Spleen (tissue), 11 donors: ENCODE results near the gene OAS1. TPM values are rescaled to one million over a fixed set of nuclear protein-coding genes. Genes with fewer than 3 reads are reported as not detected.

Source experiments
- DNase-seq: peaks from one replicate; pipeline ENCODE4 v3.0.0-alpha.2; 2020
- H3K27ac ChIP-seq, 8 donors: fragments of 200-600 bp; sonication (generic) in 7 of 8; 1 replicate in 4 of 8; 2 replicates in 4 of 8; pipeline versions ENCODE4 v1.5.0 to v1.8.0; 2016 to 2021; ENCODE audit warnings: inconsistent platforms in 4 of 8, mild to moderate bottlenecking in 4 of 8, moderate library complexity in 1 of 8
- H3K27me3 ChIP-seq, 7 donors: fragments of 200-600 bp; sonication (generic) in 6 of 7; replicated peaks in 1 of 7; 1 replicate in 4 of 7; 2 replicates in 3 of 7; pipeline versions ENCODE4 v1.5.0 to v1.8.0; 2016 to 2021; ENCODE audit warnings: inconsistent platforms in 3 of 7, mild to moderate bottlenecking in 1 of 7
- H3K36me3 ChIP-seq, 6 donors: fragments of 200-600 bp; sonication (generic) in 5 of 6; 1 replicate in 4 of 6; 2 replicates in 2 of 6; pipeline versions ENCODE4 v1.5.0 to v1.8.0; 2016 to 2021; ENCODE audit warnings: inconsistent platforms in 2 of 6
- H3K4me1 ChIP-seq, 6 donors: fragments of 200-600 bp; sonication (generic) in 5 of 6; 1 replicate in 3 of 6; 2 replicates in 3 of 6; pipeline versions ENCODE4 v1.5.0 to v1.8.0; 2016 to 2021; ENCODE audit warnings: inconsistent platforms in 3 of 6
- H3K4me3 ChIP-seq, 8 donors: fragments of 200-600 bp; sonication (generic) in 7 of 8; 1 replicate in 4 of 8; 2 replicates in 4 of 8; pipeline versions ENCODE4 v1.5.0 to v1.8.0; 2016 to 2021; ENCODE audit warnings: inconsistent platforms in 4 of 8, mild to moderate bottlenecking in 4 of 8, moderate library complexity in 2 of 8
- H3K9me3 ChIP-seq, 8 donors: fragments of 200-600 bp; sonication (generic) in 7 of 8; 1 replicate in 4 of 8; 2 replicates in 4 of 8; pipeline versions ENCODE4 v1.5.0 to v1.8.0; 2016 to 2021; ENCODE audit warnings: inconsistent platforms in 4 of 8
- POLR2A ChIP-seq, 3 donors: fragments of 450-650 bp; IDR thresholded peaks; one replicate each; pipeline ENCODE4 v1.5.1; 2017; ENCODE audit warnings: antibody characterized with exemption in 3 of 3, mild to moderate bottlenecking in 1 of 3
- POLR2AphosphoS5 ChIP-seq, 3 donors: sonication (generic); formaldehyde crosslinking; IDR thresholded peaks; one replicate each; pipeline ENCODE4 v1.5.1; 2017; ENCODE audit warnings: antibody characterized with exemption in 3 of 3
- WGBS, 5 donors: extraction: QIAGEN DNeasy Blood & Tissue Kit in 3 of 5; methylation state at CpG; one replicate each; pipeline versions ENCODE4 v1.1.5 to v1.1.7; 2013 to 2018; 5-methylcytosine and 5-hydroxymethylcytosine counted together
- intact Hi-C: fragments of 100-400 bp; cut with DNase I; formaldehyde crosslinking; loops from one replicate; pipeline ENCODE4 v1.15.0; 2023; ENCODE audit warnings: low total_unique reads
- polyA plus RNA-seq, 3 donors: library from polyadenylated mRNA; stranded (reverse); fragments of 200-250 nt; gene quantifications; one replicate each; pipeline ENCODE4 v1.2.1, GENCODE V29; 2013
- total RNA-seq, 7 donors: library from RNA; depleted of rRNA in 3 of 7; stranded (reverse); fragments of >200 nt in 3 of 7; fragmentation: NEBNext Ultra II Directional in 4 of 7; extraction: Animal tissue kit (Norgen Biotek cat#: 25700) in 4 of 7; gene quantifications; one replicate each; pipeline versions ENCODE4 v1.1.0 to v1.2.1, GENCODE V29; 2016 to 2021
- TF ChIP-seq, protein P1 (sequence below), 11 experiments: fragments of 200-600 bp in 7 of 11; fragments of 450-650 bp in 4 of 11; sonication (generic) in 4 of 11; IDR thresholded peaks in 8 of 11; conservative IDR thresholded peaks in 3 of 11; 1 replicate in 7 of 11; 2 replicates in 4 of 11; pipeline versions ENCODE4 v1.4.0 to v1.8.0; 2016 to 2021; ENCODE audit warnings: antibody characterized with exemption in 11 of 11, inconsistent platforms in 4 of 11, mild to moderate bottlenecking in 1 of 11
- donor health status: healthy with polysubstance abuse.
- donor health status: DM: no; HTN: no; CAD: no; lungs with moderate emphysema.
- donor health status: DM: no; HTN: no; CAD: no.
- donor health status: Bipolar disorder and iron deficiency.
- donor health status: healthy.
- donor health status: DM: no; HTN: no; CAD: no.
- donor health status: DM: yes; HTN: yes; CAD: no.

OAS1 gene
- total and polyA plus RNA-seq, 10 donors: 34.7 to 68.4 (median 54.9) TPM

DNA sequence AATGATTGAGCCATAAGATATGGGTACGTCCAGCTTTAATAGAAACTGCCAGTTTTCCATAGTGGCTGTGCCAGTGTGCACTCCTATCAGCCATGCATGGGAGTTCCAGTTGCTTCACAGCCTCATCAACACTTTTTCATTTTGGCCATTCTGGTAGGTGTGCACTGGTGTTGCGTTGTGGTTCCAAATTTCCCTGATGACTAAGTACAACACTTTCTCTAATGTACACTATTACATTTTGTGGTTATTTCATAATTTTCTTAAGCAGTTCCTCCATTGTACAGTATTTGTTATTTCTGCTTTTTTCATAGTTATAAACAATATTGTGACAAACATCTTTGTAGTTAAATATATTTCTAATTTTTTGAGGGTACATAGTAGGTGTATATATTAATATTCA lies 21.5 kb upstream of the OAS1 start:
- no peak overlapping the region for H3K27ac ChIP-seq
- H3K4me3 ChIP-seq: no peak overlapping the region
- H3K27me3 ChIP-seq: peaks cover 0 to 4% (median 0%) of the 10 kb centered on the region in 7 donors
- H3K4me1 ChIP-seq: peaks cover 0 to 5% (median 0%) of the 10 kb centered on the region in 6 donors
- TF ChIP-seq, protein P1, sequence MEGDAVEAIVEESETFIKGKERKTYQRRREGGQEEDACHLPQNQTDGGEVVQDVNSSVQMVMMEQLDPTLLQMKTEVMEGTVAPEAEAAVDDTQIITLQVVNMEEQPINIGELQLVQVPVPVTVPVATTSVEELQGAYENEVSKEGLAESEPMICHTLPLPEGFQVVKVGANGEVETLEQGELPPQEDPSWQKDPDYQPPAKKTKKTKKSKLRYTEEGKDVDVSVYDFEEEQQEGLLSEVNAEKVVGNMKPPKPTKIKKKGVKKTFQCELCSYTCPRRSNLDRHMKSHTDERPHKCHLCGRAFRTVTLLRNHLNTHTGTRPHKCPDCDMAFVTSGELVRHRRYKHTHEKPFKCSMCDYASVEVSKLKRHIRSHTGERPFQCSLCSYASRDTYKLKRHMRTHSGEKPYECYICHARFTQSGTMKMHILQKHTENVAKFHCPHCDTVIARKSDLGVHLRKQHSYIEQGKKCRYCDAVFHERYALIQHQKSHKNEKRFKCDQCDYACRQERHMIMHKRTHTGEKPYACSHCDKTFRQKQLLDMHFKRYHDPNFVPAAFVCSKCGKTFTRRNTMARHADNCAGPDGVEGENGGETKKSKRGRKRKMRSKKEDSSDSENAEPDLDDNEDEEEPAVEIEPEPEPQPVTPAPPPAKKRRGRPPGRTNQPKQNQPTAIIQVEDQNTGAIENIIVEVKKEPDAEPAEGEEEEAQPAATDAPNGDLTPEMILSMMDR (IDR thresholded peaks at IDR 0.05 in 8 of 11, conservative IDR thresholded peaks at IDR 0.05 in 3 of 11): no peak
- TF ChIP-seq POLR2A (IDR thresholded peaks at IDR 0.05) (no peak), POLR2AphosphoS5 (IDR thresholded peaks at IDR 0.05) (no peak)
- no peak for DNase-seq
- intact Hi-C loops: no loop called here
- H3K9me3 ChIP-seq: peaks cover 0 to 17% (median 7%) of the 10 kb centered on the region in 8 donors
- no peaks in the 10 kb centered on the region for H3K36me3 ChIP-seq
- WGBS, 5 donors: 43 to 72% (median 56%) methylated on average over 2 of the region's 2 CpGs

DNA sequence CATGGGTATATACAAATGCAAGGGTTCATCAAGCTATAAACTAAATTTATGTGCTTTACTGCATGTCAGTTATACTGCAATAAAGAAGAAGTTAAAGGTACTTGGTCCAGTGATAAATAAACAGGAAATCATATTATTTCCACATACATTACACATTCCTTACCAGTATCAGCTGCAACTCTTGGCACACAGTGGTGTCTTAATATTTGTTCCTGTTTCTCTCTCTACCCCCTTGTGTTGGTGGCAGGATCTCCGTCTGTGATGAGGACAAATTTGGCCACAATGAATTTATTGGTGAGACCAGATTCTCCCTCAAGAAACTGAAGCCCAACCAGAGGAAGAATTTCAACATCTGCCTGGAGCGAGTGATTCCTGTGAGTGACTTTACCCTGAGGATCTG lies 19.2 kb upstream of the OAS1 start:
- intact Hi-C loops: no loop called here
- DNase-seq: no peak
- WGBS, 5 donors: 22 to 55% (median 26%) methylated on average over 2 of the region's 2 CpGs

DNA sequence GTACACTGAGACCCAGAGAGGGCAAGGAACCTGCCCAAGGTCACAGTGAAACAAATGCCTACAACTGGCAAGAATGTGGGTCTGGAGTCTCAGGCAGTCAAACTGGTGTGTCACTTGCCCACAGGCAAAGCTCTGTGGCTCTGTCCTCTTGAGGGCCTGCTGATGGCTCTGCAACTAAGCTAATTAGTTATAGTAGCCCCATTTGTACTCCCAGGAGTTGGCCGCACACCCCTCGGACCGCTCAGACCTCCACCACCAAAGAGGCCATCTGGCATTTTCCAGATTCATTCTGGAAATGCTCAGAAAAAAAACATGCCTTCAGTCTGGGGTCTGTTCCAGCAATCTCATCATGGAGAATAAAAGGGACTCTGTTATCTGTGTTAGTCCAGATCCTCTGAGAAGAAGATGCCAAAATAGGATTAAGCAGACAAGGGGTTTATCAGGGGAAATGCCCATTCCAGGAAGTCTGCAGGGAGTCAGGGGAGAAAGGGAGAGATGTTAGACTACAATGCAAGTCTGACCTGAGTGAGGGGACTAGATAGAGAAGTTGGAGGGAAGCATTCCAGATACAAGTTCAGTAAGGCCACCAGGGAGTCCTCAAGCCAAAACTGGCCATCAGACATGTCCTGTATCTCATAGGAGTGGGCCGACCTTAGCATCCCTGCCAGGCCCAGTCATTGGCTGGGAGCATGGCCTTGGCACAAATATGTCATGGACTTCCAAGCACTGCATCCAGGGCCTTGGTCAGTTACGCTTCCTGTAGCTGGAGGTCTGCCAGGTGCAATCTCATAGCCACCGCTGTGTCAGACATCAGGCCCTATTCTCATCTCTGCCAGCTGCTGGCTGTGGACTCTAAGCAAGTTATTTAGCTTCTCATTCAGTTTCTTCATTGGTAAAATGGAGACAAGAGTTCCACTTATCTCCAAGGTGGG lies 15.4 kb upstream of the OAS1 start:
- peak overlapping the region in 5 of 8 donors; percentile 9 to 44 (median 32) for H3K27ac ChIP-seq
- H3K27me3 ChIP-seq: peaks cover 0 to 2% (median 0%) of the 10 kb centered on the region in 7 donors
- H3K4me3 ChIP-seq: no peak overlapping the region
- DNase-seq: no peak
- H3K4me1 ChIP-seq: peaks cover 6 to 38% (median 15%) of the 10 kb centered on the region in 6 donors
- intact Hi-C loops: no loop called here
- 71 to 83% (median 80%) methylated on average over 6 of the region's 6 CpGs for WGBS, 5 donors
- no peaks in the 10 kb centered on the region for H3K36me3 ChIP-seq
- H3K9me3 ChIP-seq: no peaks in the 10 kb centered on the region
- TF ChIP-seq, protein P1 (IDR thresholded peaks at IDR 0.05 in 8 of 11, conservative IDR thresholded peaks at IDR 0.05 in 3 of 11): peak in 1 of 11 experiments; percentile 24
- peak in 2 of 3 donors; percentile 50 to 62 for TF ChIP-seq POLR2AphosphoS5 (IDR thresholded peaks at IDR 0.05)
- TF ChIP-seq POLR2A (IDR thresholded peaks at IDR 0.05): no peak

More for the DNA sequence above, 19.2 kb upstream of the OAS1 start:
- Histone ChIP-seq H3K4me3 (no peak overlapping the region), H3K27ac (peak overlapping the region in 1 of 8 donors; percentile 19), H3K27me3 (peaks cover 0 to 4% (median 0%) of the 10 kb centered on the region in 7 donors), H3K4me1 (peaks cover 6 to 16% (median 10%) of the 10 kb centered on the region in 6 donors), H3K36me3 (no peaks in the 10 kb centered on the region), H3K9me3 (peaks cover 0 to 17% (median 7%) of the 10 kb centered on the region in 8 donors)
- TF ChIP-seq POLR2A (IDR thresholded peaks at IDR 0.05) (no peak), POLR2AphosphoS5 (IDR thresholded peaks at IDR 0.05) (no peak)
- TF ChIP-seq, protein P1 (IDR thresholded peaks at IDR 0.05 in 8 of 11, conservative IDR thresholded peaks at IDR 0.05 in 3 of 11): peak in 1 of 11 experiments; percentile 6

DNA sequence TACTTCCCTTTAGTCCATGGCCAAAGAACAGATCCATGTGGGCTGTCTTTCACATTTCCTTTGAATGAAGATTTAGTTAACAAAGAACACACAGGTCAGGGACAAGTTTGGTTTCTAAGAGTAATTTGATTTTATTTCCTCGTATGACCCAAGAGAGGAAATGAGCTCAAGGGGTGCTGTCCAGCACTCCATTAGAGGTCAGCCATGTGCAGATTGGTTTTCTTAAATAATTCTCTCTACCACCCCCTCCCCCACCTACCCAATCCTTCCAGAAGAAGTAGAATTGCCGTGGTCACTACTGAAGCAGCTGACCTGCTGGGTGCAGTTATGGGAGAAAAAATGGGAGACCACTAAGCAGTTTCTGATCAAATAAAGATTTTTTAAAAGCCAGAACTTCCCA lies 13.9 kb upstream of the OAS1 start:
- Histone ChIP-seq H3K27me3 (no peaks in the 10 kb centered on the region), H3K36me3 (no peaks in the 10 kb centered on the region), H3K27ac (peak overlapping the region in 4 of 8 donors; percentile 18 to 32 (median 28)), H3K4me1 (peaks cover 6 to 38% (median 15%) of the 10 kb centered on the region in 6 donors), H3K9me3 (no peaks in the 10 kb centered on the region), H3K4me3 (no peak overlapping the region)
- no peak for DNase-seq
- TF ChIP-seq, protein P1 (IDR thresholded peaks at IDR 0.05 in 8 of 11, conservative IDR thresholded peaks at IDR 0.05 in 3 of 11): no peak
- TF ChIP-seq POLR2A (IDR thresholded peaks at IDR 0.05): no peak
- no peak for TF ChIP-seq POLR2AphosphoS5 (IDR thresholded peaks at IDR 0.05)
- WGBS, 5 donors: 14 to 35% (median 21%) methylated on average over 2 of the region's 2 CpGs
- intact Hi-C loops: no loop called here
